ENCODE measurements around the gene GRIK4.
"Not testable (repeated sequence)": the region's sequence is repeated elsewhere in the genome, so short reads cannot be mapped to it uniquely, and the experiment has no call there.

The GRIK4 gene

GRCh38 chr11:120787224-120787623 is 275.7 kb downstream of the GRIK4 start:
- DNase-seq = not testable (repeated sequence)

GRCh38 chr11:120789391-120789790 is 277.8 kb downstream of the GRIK4 start:
- no peak for DNase-seq

GRCh38 chr11:120792306-120792705 is 280.8 kb downstream of the GRIK4 start:
- no peak for DNase-seq

- no peak for DNase-seq
These were observed 281.6 kb downstream of the GRIK4 start for GRCh38 chr11:120793150-120793549.

- DNase-seq = no peak
These were observed 282.4 kb downstream of the GRIK4 start for GRCh38 chr11:120793806-120794479.

- no peak for DNase-seq
These were observed 283.2 kb downstream of the GRIK4 start for GRCh38 chr11:120794748-120795147.

GRCh38 chr11:120795185-120795584 is 283.6 kb downstream of the GRIK4 start:
- DNase-seq = no peak

- no peak for DNase-seq
These were observed 285.6 kb downstream of the GRIK4 start for GRCh38 chr11:120797143-120797542.

GRCh38 chr11:120798854-120799253 is 287.3 kb downstream of the GRIK4 start:
- no peak for DNase-seq

- no peak for DNase-seq
These were observed 288.7 kb downstream of the GRIK4 start for GRCh38 chr11:120800206-120800605.

GRCh38 chr11:120801801-120802689 is 290.5 kb downstream of the GRIK4 start:
- DNase-seq = peak; percentile 79

GRCh38 chr11:120805960-120806555 is 294.5 kb downstream of the GRIK4 start:
- no peak for DNase-seq

GRCh38 chr11:120807414-120808150 is 296.0 kb downstream of the GRIK4 start:
- DNase-seq = no peak

GRCh38 chr11:120808616-120809050 is 297.1 kb downstream of the GRIK4 start:
- DNase-seq = no peak

- no peak for DNase-seq
These were observed 298.7 kb downstream of the GRIK4 start for GRCh38 chr11:120810251-120810650.

- DNase-seq = no peak
These were observed 299.7 kb downstream of the GRIK4 start for GRCh38 chr11:120811199-120811598.

- DNase-seq = no peak
These were observed 300.2 kb downstream of the GRIK4 start for GRCh38 chr11:120811731-120812130.

GRCh38 chr11:120814531-120815318 is 303.2 kb downstream of the GRIK4 start:
- no peak for DNase-seq

- DNase-seq = no peak
These were observed 304.0 kb downstream of the GRIK4 start for GRCh38 chr11:120815319-120816100.

GRCh38 chr11:120816176-120816575 is 304.6 kb downstream of the GRIK4 start:
- DNase-seq = no peak

- no peak for DNase-seq
These were observed 305.2 kb downstream of the GRIK4 start for GRCh38 chr11:120816711-120817110.

Measured in activated effector memory CD4-positive, alpha-beta T cell treated with anti-CD3 and anti-CD28 coated beads, Interleukin-2, amount 50 U/mL, for 16 hours (primary cell).